HFFc6 (cell line): Measurements from ENCODE around the gene SORCS2. TPM values are rescaled to one million over a fixed set of nuclear protein-coding genes. Genes with fewer than 3 reads are reported as not detected.

Source experiments
- DNase-seq: peaks from one replicate; pipeline ENCODE4 v3.0.0-alpha.2; 2018
- H3K27ac Mint-ChIP-seq: 2 replicates; pipeline ENCODE4 v1.8.0; 2020; ENCODE audit warnings: mild to moderate bottlenecking, mixed read lengths
- H3K27me3 Mint-ChIP-seq: 2 replicates; pipeline ENCODE4 v1.8.0; 2021; ENCODE audit warnings: mild to moderate bottlenecking, moderate library complexity, mixed read lengths; ENCODE audit not compliant: insufficient read depth
- H3K36me3 Mint-ChIP-seq: 2 replicates; pipeline ENCODE4 v1.8.0; 2021; ENCODE audit warnings: low read depth, mixed read lengths
- H3K4me1 Mint-ChIP-seq: 2 replicates; pipeline ENCODE4 v1.8.0; 2020; ENCODE audit warnings: low read depth, mixed read lengths
- H3K4me3 Mint-ChIP-seq: 2 replicates; pipeline ENCODE4 v1.8.0; 2020; ENCODE audit warnings: mild to moderate bottlenecking, moderate library complexity, mixed read lengths
- H3K9me3 Mint-ChIP-seq: 2 replicates; pipeline ENCODE4 v1.8.0; 2020; ENCODE audit warnings: mild to moderate bottlenecking, mixed read lengths
- CTCF ChIP-seq: fragments of 200-600 bp; sonication (generic); IDR thresholded peaks from 2 replicates; pipeline ENCODE4 v1.5.0; 2021; ENCODE audit warnings: antibody characterized with exemption, mild to moderate bottlenecking
- total RNA-seq, 6 experiments: library from RNA; stranded (reverse); fragmentation: NEBNext Ultra II Directional; extraction: Animal tissue kit (Norgen Biotek cat#: 25700); gene quantifications; 2 replicates in 1 of 6; 3 replicates in 5 of 6; pipeline ENCODE4 v1.2.3, GENCODE V29; 2021

SORCS2 gene
- total RNA-seq, 6 experiments from 2014 or later = 0.05 to 0.15 (median 0.12) TPM; not detected in 3

GRCh38 chr4:7420661-7421040 is 228.3 kb downstream of the SORCS2 start:
- no peak for TF ChIP-seq CTCF
- Mint-ChIP-seq H3K27ac (no peak overlapping the region), H3K9me3 (peaks cover 3% of the 10 kb centered on the region; the same call in 1 of the 2 replicates), H3K27me3 (peaks cover 33% of the 10 kb centered on the region), H3K36me3 (no peaks in the 10 kb centered on the region), H3K4me3 (no peak overlapping the region), H3K4me1 (no peaks in the 10 kb centered on the region)
- DNase-seq = no peak

GRCh38 chr4:7421356-7422150 is 229.2 kb downstream of the SORCS2 start:
- Mint-ChIP-seq H3K4me3 (no peak overlapping the region), H3K27me3 (peaks cover 31% of the 10 kb centered on the region), H3K9me3 (peaks cover 3% of the 10 kb centered on the region; the same call in 1 of the 2 replicates), H3K27ac (no peak overlapping the region), H3K36me3 (no peaks in the 10 kb centered on the region), H3K4me1 (no peaks in the 10 kb centered on the region)
- TF ChIP-seq CTCF = no peak
- no peak for DNase-seq

- Mint-ChIP-seq H3K4me3 (no peak overlapping the region), H3K27ac (no peak overlapping the region), H3K36me3 (no peaks in the 10 kb centered on the region), H3K27me3 (peaks cover 37% of the 10 kb centered on the region), H3K4me1 (no peaks in the 10 kb centered on the region), H3K9me3 (peaks cover 3% of the 10 kb centered on the region; the same call in 1 of the 2 replicates)
- no peak for TF ChIP-seq CTCF
- DNase-seq = no peak
Observed at GRCh38 chr4:7422151-7422897, 230.0 kb downstream of the SORCS2 start.

- DNase-seq = no peak
- peaks cover 39% of the 10 kb centered on the region for H3K27me3 Mint-ChIP-seq
- H3K9me3 Mint-ChIP-seq = peaks cover 3% of the 10 kb centered on the region; the same call in 1 of the 2 replicates
- no peaks in the 10 kb centered on the region for H3K36me3 Mint-ChIP-seq
- H3K4me1 Mint-ChIP-seq = no peaks in the 10 kb centered on the region
- no peak overlapping the region for H3K4me3 Mint-ChIP-seq
- no peak overlapping the region for H3K27ac Mint-ChIP-seq
- no peak for TF ChIP-seq CTCF
Observed at GRCh38 chr4:7422898-7423180, 230.5 kb downstream of the SORCS2 start.

GRCh38 chr4:7423391-7423790 is 231.1 kb downstream of the SORCS2 start:
- Mint-ChIP-seq H3K27ac (no peak overlapping the region), H3K36me3 (no peaks in the 10 kb centered on the region), H3K4me1 (no peaks in the 10 kb centered on the region), H3K4me3 (no peak overlapping the region), H3K27me3 (peaks cover 41% of the 10 kb centered on the region), H3K9me3 (no peaks in the 10 kb centered on the region; the same call in 1 of the 2 replicates)
- no peak for DNase-seq
- TF ChIP-seq CTCF = no peak
